ENCODE data around the gene SPSB3. TPM values are rescaled to one million over a fixed set of nuclear protein-coding genes. Genes with fewer than 3 reads are reported as not detected.

Gene SPSB3
- total and polyA plus RNA-seq, 4 donors: 27.7 to 60.5 (median 37.8) TPM

DNA sequence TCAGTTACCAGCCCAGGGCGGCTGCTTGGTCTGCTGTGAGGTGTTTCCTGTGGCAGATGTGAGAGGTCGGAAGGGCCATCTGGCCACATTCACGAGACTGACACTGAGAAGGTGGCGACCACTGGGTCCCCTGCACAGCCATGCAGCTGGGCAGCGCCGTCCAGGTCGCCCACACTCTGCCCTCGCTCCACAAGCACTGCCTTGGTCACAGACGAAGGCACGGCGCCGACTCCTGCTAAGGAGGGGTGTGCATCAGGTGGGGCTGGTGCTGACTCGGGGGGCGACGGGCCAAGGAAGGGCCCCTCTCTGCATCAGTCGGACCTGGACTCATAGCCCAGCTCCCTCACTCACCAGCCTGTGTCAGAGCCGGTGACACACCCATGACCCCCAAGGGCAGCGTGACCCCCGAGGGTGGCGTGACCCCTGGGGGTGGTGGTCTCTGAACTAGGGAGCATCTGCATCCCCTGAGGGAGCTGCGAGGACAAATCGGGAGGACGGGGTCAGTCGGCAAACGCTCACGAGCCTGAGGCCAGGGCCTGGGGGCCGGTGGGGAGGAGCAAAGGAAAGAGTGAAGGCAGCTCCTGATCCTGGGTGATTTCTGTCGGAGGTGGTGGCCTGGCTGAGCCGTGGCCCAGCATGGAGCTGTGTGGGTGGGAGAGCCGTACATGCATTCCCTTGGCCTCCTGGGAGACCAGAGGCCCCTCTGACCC is 41.4 kb downstream of the SPSB3 start:
- DNase-seq (ENCODE audit: low spot score): no peak
- H3K27ac ChIP-seq (ENCODE audit: low read depth in 1 of 2, low read length in 2 of 2): no peak overlapping the region
- no peaks in the 10 kb centered on the region for H3K4me1 ChIP-seq (ENCODE audit: control insufficient read depth in 4 of 4, insufficient read depth in 4 of 4, low read length in 3 of 4)
- 95% methylated on average over 30 of the region's 30 CpGs for WGBS
- no peaks in the 10 kb centered on the region for H3K27me3 ChIP-seq (ENCODE audit: control insufficient read depth in 4 of 4, insufficient read depth in 4 of 4, low read length in 3 of 4)
- no peak for TF ChIP-seq GABPA (IDR thresholded peaks at IDR 0.05 in 1 of 2, conservative IDR thresholded peaks at IDR 0.05 in 1 of 2)
- TF ChIP-seq, protein P1, sequence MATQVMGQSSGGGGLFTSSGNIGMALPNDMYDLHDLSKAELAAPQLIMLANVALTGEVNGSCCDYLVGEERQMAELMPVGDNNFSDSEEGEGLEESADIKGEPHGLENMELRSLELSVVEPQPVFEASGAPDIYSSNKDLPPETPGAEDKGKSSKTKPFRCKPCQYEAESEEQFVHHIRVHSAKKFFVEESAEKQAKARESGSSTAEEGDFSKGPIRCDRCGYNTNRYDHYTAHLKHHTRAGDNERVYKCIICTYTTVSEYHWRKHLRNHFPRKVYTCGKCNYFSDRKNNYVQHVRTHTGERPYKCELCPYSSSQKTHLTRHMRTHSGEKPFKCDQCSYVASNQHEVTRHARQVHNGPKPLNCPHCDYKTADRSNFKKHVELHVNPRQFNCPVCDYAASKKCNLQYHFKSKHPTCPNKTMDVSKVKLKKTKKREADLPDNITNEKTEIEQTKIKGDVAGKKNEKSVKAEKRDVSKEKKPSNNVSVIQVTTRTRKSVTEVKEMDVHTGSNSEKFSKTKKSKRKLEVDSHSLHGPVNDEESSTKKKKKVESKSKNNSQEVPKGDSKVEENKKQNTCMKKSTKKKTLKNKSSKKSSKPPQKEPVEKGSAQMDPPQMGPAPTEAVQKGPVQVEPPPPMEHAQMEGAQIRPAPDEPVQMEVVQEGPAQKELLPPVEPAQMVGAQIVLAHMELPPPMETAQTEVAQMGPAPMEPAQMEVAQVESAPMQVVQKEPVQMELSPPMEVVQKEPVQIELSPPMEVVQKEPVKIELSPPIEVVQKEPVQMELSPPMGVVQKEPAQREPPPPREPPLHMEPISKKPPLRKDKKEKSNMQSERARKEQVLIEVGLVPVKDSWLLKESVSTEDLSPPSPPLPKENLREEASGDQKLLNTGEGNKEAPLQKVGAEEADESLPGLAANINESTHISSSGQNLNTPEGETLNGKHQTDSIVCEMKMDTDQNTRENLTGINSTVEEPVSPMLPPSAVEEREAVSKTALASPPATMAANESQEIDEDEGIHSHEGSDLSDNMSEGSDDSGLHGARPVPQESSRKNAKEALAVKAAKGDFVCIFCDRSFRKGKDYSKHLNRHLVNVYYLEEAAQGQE (IDR thresholded peaks at IDR 0.05): no peak
- TF ChIP-seq FOXA2 (IDR thresholded peaks at IDR 0.05): no peak
- no peak for TF ChIP-seq NR2F2 (IDR thresholded peaks at IDR 0.05)
- TF ChIP-seq, protein P2, sequence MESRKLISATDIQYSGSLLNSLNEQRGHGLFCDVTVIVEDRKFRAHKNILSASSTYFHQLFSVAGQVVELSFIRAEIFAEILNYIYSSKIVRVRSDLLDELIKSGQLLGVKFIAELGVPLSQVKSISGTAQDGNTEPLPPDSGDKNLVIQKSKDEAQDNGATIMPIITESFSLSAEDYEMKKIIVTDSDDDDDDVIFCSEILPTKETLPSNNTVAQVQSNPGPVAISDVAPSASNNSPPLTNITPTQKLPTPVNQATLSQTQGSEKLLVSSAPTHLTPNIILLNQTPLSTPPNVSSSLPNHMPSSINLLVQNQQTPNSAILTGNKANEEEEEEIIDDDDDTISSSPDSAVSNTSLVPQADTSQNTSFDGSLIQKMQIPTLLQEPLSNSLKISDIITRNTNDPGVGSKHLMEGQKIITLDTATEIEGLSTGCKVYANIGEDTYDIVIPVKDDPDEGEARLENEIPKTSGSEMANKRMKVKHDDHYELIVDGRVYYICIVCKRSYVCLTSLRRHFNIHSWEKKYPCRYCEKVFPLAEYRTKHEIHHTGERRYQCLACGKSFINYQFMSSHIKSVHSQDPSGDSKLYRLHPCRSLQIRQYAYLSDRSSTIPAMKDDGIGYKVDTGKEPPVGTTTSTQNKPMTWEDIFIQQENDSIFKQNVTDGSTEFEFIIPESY (IDR thresholded peaks at IDR 0.05): no peak
- TF ChIP-seq HNF4A (conservative IDR thresholded peaks at IDR 0.05): no peak
- no peak for TF ChIP-seq TAF1 (conservative IDR thresholded peaks at IDR 0.05)
- no peak for TF ChIP-seq RAD21 (IDR thresholded peaks at IDR 0.05)
- TF ChIP-seq, protein P3, sequence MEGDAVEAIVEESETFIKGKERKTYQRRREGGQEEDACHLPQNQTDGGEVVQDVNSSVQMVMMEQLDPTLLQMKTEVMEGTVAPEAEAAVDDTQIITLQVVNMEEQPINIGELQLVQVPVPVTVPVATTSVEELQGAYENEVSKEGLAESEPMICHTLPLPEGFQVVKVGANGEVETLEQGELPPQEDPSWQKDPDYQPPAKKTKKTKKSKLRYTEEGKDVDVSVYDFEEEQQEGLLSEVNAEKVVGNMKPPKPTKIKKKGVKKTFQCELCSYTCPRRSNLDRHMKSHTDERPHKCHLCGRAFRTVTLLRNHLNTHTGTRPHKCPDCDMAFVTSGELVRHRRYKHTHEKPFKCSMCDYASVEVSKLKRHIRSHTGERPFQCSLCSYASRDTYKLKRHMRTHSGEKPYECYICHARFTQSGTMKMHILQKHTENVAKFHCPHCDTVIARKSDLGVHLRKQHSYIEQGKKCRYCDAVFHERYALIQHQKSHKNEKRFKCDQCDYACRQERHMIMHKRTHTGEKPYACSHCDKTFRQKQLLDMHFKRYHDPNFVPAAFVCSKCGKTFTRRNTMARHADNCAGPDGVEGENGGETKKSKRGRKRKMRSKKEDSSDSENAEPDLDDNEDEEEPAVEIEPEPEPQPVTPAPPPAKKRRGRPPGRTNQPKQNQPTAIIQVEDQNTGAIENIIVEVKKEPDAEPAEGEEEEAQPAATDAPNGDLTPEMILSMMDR (IDR thresholded peaks at IDR 0.05; ENCODE audit: low read depth, low read length, missing input control): no peak
- TF ChIP-seq RXRA (IDR thresholded peaks at IDR 0.05): no peak
- no peak for TF ChIP-seq HNF4G (IDR thresholded peaks at IDR 0.05)
- TF ChIP-seq EGR1 (IDR thresholded peaks at IDR 0.05; ENCODE audit: low read depth in 2 of 2): no peak
- TF ChIP-seq, protein P4, sequence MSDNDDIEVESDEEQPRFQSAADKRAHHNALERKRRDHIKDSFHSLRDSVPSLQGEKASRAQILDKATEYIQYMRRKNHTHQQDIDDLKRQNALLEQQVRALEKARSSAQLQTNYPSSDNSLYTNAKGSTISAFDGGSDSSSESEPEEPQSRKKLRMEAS (IDR thresholded peaks at IDR 0.05): no peak
- TF ChIP-seq FOXA1 (IDR thresholded peaks at IDR 0.05): no peak
- TF ChIP-seq, protein P5, sequence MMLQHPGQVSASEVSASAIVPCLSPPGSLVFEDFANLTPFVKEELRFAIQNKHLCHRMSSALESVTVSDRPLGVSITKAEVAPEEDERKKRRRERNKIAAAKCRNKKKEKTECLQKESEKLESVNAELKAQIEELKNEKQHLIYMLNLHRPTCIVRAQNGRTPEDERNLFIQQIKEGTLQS (IDR thresholded peaks at IDR 0.05): no peak
- no peak for TF ChIP-seq SP1 (IDR thresholded peaks at IDR 0.05)
- H3K36me3 ChIP-seq (ENCODE audit: control insufficient read depth in 4 of 4, insufficient read depth in 3 of 4, low read depth in 1 of 4, low read length in 3 of 4): peaks cover 4 to 39% (median 7%) of the 10 kb centered on the region in 4 donors
- H3K4me3 ChIP-seq (ENCODE audit: low read depth in 1 of 3, low read length in 3 of 3): no peak overlapping the region
- no peak overlapping the region for H3K9ac ChIP-seq (ENCODE audit: low read depth in 1 of 2, low read length in 2 of 2)
- no peaks in the 10 kb centered on the region for H3K9me3 ChIP-seq (ENCODE audit: control insufficient read depth in 4 of 4, low read length in 3 of 4)

Measured in liver (tissue), 9 donors.